Left lobe of liver (tissue), 2 donors: ENCODE results near the gene PARP16. TPM values are rescaled to one million over a fixed set of nuclear protein-coding genes. Genes with fewer than 3 reads are reported as not detected.

Experiments
- ATAC-seq: fragments of 200-7000 bp; cut with Tn5 transposase; one replicate; pipeline ENCODE4 v1.9.1; 2020; ENCODE audit warnings: mild to moderate bottlenecking, moderate library complexity
- DNase-seq: peaks from one replicate; pipeline ENCODE4 v3.0.0-alpha.2; 2020; ENCODE audit warnings: low spot score
- total RNA-seq: library from RNA; stranded (reverse); gene quantifications from one replicate; pipeline ENCODE4 v1.2.1, GENCODE V29; 2021
- donor health status: DM: no; HTN: no; CAD: no; lungs with moderate emphysema.
- donor health status: DM: no; HTN: yes; CAD: no.

The PARP16 gene
- total RNA-seq, 1 donor from 2014 or later, result 9.8 TPM

DNA sequence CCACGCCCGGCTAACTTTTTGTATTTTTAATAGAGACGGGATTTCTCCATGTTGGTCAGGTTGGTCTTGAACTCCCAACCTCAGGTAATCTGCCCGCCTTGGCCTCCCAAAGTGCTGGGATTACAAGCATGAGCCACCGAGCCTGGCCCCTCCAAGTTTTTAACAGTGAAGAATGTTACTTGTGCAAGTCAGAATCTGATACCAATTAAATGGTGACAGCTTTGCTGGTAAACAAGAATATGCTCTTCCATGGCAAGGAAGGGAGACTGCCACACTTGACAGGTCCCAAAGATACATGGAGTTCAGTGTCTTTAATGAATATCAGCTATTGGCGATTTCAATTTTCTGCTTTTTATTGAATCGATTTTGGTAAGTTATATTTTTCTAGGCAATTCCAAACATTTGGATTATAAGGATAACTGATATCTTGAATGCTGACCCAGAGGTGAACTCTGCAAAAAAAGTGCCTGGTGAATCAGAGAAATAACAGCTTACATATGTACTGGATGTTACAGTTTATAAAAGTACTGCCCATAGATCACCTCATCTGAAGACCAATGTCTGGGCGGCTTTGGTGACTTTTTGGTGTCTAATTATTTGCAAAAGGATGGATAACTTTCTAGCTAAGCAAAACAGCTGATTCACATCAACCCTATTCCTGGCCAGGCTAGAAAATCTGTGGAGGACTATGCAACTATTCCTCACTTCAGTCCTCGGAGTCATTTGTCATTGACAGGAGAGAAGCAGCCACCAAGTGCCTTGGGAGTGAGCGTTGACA is 1.2 kb downstream of the PARP16 start:
- DNase-seq, result no peak
- ATAC-seq, result no peak

DNA sequence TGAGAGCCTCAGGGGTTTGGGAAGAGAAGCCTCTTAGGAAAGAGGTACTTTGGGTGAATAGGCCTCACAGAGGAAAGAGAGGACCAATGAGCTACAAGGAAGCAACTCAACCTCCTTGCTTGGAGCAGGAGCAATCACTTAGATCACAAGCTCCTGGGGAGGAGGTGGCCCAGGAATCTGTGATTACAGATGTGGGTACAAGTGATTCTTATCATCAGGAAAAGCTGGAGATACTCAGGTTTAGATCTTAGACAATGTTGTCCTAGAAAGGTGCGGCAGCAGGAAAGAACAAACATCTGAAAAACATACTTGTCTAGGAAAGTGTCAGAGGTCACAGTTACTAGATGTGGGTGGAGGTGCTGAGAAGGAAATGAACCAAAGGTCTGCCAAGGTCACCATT is 8.2 kb downstream of the PARP16 start:
- ATAC-seq (no peak), DNase-seq (no peak)

DNA sequence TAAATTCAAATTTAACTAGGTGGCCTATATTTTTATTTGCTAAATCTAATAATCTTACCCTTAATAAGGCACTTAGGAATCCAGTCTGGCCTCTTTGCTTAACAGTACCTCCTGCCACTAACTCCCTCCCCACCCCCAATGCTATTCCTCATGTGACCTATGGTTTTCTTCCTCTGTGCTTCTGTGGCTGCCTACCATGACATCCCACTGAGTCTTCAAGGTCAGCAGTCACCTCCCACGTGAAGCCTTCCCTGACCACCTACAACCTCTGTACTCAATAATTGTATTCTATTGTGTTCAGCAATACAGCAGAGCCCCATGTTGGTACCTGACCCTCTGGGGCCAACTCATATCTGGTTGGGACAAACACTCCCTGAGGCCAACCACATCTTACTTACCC is 9.7 kb downstream of the PARP16 start:
- DNase-seq (no peak), ATAC-seq (no peak)

DNA sequence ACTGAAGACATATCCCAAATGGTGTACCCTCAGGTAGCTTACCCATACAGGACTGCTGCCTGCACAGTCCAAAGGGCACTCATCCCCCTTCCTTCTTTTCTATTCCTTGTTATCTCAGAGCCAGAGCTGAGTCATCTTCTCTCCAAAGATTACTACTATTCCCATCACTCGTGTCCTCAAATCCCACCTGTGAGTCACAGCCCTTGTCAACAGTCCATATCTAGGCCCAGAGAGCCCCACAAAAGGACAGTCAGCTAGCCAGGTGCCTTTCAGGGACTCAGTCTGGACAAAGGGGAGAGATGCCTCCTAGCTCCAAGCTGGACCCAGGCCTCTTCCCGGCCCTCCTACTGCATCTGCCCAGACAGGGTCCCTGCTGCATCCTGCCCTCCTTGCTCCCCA is 11.0 kb downstream of the PARP16 start:
- no peak for ATAC-seq
- no peak for DNase-seq

DNA sequence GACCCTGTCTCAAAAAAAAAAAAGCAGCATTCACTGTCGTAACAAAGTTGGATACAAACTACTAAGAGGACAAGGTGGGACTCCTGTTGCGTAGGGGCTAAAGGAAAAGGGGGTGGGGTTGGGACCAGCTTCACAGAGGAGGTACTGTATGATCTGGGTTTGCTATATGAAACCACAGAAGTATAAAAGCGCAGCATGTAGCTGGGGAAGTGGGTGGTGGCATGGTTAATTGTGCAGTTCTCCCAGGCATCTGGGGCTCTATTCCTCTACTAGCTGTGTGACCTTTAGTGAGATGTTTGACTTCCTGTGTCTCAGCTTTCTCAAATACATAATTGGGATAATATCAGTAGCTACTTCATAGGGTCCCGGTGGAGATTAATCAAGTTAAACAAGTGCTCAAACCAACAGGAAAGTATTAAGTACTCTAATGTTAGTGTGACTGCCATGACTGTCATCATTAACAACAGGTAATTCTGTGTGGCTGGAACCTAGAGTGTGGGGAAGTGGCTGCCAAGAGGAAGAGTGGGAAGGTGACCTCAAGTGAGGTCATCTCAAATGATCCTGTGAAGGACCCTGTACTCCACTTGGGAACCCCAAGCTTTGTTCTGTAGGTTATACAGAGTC is 11.5 kb downstream of the PARP16 start:
- DNase-seq (no peak), ATAC-seq (no peak)

DNA sequence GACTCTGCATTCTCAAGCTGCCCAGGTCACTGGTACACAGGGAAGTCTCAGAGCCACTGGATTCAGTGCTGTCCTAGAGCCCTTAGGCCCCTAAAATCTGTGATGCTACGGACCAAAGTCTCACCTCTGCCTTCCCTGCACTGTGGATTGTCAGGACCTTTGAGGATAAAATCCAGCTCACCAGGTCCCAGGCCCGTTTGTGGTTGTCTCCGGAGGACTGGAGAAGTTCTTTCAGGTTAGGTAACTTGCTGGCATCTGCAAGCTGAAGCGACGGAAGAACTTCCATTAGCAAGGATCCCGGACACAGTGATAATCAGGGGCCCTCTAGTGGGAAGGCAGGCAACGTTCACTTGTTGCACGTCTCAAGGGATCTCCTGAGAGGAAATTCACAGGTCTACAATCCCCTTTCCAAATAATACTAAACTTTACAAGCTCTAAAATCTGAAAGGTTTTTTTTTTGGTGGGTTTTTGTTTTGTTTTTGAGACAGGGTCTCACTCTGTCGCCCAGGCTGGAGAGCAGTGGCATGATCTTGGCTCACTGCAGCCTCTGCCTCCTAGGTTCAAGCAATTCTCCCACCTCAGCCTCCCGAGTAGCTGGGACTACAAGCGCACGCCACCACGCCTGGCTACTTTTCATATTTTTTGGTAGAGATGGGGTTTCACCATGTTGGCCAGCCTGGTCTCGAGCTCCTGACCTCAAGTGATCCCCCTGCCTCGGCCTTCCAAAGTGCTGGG is 15.7 kb downstream of the PARP16 start:
- ATAC-seq, result peak; percentile 96
- DNase-seq, result peak; percentile 52

DNA sequence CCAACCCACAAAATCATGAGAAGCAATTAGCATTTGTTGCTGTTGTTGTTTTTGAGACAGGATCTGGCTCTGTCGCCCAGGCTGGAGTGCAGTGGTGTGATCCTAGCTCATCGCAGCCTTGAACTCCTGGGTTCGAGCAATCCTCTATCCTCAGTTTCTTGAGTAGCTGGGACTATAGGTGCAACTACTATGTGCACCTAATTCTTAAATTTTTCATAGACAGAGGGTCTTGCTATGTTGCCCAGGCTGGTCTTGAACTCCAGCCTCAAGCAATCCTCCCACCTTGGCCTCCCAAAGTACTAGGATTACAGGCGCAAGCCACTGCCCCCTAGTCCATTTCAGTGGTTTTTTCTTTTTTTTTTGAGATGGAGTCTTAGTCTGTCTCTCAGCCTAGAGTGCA is 18.3 kb downstream of the PARP16 start:
- ATAC-seq (no peak), DNase-seq (no peak)

DNA sequence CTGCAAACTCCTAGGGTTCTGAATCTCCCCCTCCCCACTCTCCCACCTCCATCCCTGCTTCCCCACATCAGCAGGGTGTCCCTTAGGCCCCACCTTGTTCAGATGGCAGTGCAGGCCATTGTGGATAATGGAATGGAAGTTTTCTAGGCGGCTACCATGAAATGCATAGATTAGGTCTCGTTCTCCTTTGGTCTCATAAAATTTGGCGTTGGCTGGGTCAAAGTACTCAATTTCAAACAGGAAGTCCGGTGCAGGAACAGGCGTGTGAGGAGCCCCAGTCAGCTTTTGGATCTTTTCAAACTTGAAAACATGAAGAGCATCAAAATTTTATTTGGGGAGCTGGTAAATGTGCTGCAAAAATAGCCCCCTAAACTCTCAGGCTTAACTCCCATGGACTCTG is 20.2 kb downstream of the PARP16 start:
- no peak for DNase-seq
- no peak for ATAC-seq

DNA sequence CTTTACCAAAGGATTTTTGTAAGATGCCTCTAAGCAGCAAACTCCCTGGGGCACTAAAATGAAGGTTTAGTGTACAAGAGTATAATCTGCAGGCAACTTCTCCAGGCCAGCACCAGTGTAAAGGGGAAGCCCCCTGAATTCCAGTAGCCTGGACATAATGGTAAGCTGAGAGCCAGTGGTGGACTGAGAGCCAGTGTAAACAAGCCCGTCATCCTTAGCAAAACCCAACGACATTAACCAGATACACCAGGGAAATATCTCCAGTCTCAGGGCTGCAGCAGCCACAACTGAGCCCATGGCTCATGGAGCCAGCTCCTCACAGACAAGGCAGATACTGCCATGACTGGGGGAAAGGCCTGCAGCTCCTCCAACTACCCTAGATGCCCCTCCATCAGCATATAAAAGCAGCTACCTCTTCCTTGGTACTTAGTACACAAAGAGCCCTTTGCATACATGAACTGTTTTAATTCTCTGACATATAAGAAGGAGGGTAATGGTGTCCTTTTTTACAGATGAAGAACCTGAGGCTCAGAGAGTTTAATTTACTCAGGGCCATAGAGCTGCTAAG is 21.7 kb downstream of the PARP16 start:
- DNase-seq (no peak), ATAC-seq (no peak)

DNA sequence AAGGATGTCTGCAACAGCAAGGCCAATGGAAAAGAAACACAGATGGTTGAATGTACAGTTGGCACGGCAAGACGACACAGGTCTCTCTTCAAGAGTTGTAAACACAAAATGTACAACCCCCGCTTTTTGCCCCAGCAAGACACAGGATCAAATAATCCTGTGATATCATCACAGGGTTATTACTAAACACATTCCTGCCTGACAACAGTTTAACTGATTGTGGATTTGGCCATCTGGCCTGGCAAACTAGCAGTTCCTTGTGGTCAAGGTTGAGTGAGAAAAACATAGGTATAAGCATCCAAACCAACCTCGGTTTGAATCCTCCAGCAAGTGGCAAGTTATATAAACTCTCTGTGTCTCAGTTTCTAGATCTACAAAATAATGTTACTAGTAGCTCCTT is 23.4 kb downstream of the PARP16 start:
- DNase-seq (no peak), ATAC-seq (no peak)

DNA sequence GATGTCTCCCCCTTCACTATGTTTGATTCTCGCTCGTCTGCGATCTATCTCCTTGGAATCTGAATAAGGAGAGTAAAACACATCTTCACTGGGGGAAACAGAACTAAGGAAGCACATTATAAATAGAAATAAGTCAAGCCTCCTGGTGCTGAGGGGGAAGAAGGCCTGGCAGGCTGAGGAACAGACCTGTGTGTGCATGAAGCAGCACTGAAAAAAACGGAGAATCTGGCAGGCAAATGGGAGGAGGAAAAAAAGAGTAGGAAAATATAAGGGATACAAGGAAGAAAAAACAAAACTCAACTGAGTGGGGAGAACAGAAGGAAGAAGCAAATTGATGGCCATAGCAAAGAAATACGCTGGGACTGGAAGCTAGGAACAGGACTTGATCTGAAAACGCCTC is 25.7 kb downstream of the PARP16 start:
- no peak for ATAC-seq
- DNase-seq, result no peak

DNA sequence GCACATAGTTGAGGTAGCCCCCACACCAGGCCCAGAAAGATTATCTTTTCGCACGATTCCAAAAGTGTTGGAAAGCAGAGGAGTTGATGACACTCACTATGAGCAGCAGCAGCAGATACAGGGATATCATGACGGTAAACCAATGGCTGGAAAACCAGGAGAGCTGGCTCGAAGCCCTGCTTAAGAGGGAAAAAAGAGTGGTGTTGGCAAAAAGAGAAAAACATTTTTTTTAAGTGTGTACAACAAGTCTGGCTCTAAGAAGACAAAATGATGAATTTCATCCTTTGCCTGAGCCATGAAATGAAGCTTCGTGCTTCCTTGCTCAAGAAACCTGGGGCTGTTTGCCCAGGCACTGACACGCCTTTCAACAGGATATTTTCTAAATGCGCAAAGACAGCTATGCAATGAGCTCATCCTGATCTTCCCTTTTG is 27.3 kb downstream of the PARP16 start:
- DNase-seq, result no peak
- no peak for ATAC-seq

DNA sequence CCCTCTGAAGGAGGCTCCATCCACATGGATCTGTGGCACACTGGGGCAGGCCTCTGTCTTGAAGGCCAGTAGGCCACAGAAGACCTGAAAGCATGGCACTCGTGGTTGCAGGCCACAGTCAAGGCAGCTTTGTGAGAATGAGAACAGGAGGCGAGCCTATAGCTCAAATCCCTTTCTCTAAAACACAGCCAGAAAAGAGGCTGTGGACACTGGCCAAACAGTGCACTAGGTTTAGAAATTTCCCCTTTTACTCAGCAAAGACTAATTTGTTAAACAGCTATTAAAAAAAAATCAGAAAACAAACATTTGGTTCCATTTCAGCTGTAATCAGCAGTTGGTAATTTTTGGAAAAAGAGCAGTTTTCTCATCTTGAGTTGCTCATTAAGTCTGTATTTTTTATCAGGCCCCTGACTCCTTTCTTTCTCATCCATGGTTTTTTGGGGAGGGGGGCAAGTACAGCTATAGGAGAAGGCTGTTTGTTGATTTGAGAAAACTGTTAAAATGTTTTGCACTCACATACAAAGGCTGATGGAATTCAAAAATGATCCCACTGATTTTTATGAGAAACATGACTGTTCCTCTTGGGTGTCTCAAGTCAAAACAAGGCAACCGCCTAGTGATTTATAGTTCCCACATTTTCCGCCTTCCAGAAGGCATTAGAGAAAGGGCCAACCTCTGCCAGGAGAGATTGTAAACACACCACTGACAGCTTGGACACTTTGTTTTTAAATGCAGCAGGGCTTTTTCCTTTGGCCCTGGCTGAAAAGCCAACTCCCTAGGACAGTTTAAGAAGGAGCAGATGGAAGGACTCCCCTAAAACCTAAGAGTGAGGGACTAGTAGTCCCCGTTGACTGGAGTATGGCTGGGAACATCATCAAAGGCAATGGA is 28.1 kb downstream of the PARP16 start:
- DNase-seq, result no peak
- ATAC-seq, result no peak

DNA sequence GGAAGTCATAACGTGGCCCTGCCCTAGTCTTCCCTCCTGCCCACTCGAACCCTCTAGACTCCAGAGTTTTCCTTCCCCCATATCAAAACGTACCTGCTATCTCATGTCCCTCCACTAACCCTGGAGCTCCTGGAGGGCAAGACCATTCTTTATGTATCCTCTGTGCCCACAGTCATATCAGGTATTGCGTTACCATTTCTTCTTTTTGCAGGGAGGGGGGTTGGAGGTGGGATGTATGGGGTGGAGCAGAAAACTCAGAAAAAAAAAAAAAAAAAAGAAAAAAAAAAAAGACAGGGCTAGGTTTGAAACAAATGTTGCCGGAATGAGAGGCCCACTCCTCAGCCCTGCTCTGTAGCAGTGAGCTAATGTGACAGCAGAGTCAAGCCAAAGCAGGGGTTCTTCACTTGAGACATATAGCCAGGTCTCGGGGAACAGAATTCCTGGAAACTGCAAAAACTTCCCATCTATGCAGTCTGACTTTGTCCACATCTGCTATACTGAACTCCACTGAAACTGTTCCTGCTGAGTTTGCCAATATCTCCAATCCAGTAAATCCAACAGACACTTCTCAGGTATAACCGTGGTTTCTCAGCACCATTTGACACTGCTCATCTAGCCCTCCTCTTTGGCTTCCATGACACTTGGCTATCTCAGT is 31.1 kb downstream of the PARP16 start:
- no peak for ATAC-seq
- DNase-seq, result no peak

DNA sequence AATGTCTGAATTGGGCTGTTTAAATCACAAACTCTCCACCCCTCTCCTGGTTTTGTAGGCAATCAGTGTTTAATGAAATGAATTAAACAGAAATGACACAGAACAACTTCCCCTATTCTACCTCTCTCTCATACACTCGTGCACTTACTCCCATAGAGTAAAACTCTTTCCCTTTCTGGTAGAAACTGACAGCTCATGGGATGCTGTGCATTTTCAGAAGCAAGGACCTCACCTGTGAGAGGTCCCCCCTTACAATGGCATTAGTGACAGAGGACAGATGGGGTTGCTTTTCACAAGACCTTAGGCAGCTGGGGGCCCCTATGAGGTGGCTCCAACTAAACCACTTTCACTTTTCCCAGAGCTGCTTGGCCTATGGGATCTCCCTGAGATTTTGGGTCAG is 31.9 kb downstream of the PARP16 start:
- ATAC-seq (no peak), DNase-seq (no peak)

DNA sequence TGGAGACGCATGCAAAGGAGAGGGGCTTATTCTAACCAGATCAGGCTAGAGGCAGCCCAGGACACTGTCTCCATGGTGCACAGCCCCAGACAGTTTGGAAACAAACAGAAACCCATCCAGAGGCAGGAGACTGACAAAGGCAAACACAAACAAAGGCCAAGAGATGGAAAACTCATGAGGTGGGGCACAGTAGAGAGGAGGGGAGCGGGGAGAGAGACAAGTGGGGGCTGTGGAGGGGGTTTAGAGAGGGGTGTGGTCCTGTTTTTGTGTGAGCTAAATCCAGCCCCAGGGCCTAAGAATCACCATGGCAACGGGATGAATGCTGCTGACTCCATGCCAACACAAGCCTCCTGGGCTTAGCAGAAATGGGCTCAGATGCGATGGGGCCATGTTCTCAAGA is 32.3 kb downstream of the PARP16 start:
- DNase-seq, result no peak
- ATAC-seq, result no peak

DNA sequence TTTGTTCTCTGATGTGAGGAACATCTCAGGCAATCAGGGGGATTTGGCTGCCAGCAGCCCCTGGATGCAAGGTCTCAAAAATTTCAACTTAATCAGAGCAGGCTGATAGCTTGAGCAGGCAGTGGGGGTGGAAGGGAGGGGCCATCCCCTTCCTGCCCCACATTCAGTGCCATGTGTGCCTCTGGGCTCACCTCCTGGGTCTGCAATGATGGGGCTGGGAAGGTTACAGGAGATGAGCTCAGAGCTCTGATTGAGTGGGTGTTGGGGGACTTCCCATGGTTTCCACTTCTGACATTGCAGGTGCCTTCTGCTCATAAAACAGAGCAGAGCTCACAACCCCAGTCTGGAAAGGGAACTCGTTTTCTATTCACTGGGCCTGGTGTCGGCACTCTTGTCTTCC is 37.0 kb downstream of the PARP16 start:
- no peak for ATAC-seq
- no peak for DNase-seq

DNA sequence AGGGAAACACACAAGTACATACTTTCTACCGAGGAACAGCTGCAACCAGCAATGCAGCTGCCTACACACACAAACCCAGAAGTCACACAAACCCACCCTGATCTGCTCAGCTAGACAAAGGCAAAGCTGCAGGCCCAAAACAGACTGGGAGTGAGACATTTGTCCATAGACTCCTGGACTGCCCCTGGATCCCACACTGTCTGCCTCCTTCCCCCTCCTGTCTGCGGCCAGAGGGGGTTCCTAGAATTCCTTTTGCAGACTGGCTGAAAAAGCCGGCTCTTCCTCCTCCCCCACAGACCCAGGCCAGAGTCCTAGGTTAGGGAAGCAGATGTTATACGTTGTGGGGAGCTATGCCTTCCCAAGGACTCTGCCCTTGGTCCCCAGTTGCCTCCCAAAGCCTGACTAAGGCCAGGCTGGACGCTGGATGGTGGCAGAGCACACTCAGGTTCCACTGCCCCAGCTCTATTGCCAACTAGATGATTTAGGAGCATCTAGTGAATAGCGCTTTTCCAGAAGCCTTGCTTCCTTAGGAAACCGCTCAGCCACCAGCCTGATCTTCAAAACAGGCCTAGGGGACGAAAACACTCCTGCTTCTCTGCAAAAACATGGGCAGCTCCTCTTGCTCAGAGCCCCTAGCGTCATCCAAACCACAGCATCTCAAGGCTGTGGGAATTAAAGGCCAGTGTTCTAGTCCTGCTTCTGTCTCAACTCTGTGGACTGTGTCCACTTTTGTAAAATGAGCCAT is 38.0 kb downstream of the PARP16 start:
- no peak for ATAC-seq

DNA sequence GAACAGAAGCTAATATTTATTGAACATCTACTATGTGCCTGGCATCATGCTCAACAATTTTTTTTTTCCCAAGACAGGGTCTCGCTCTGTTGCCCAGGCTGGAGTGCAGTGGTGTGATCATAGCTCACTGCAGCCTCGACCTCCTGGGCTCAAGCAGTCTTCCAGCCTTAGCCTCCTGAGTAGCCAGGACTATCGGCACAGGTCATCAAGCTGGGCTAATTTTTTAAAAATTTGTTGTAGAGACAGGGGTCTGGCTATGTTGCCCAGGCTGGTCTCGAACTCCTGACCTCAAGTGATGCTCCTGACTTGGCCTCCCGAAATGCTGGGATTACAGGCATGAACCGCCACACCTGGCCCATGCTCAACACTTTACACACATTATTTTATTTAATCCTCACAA is 39.7 kb downstream of the PARP16 start:
- no peak for ATAC-seq
- DNase-seq, result no peak

More for the DNA sequence above, 38.0 kb downstream of the PARP16 start:
- no peak for DNase-seq
